Liver (tissue), 3 donors: ENCODE data around the gene AFDN.

Experiments used
- CTCF ChIP-seq: fragments of 150-350 bp; IDR thresholded peaks from 2 replicates; pipeline ENCODE4 v1.5.1; 2017; ENCODE audit warnings: improper control_type of control experiment, low read depth, low read length; ENCODE audit not compliant: missing input control
- GABPA ChIP-seq, 2 donors: IDR thresholded peaks in 1 of 2; conservative IDR thresholded peaks in 1 of 2; 2 replicates each; pipeline ENCODE4 v1.6.1; 2016; ENCODE audit warnings: antibody characterized with exemption in 2 of 2, mild to moderate bottlenecking in 1 of 2, moderate library complexity in 1 of 2
- donor health status: healthy.
- donor health status: healthy.

- TF ChIP-seq CTCF (no peak), GABPA (IDR thresholded peaks at IDR 0.05 in 1 of 2, conservative IDR thresholded peaks at IDR 0.05 in 1 of 2) (no peak)
These were observed 1.7 kb downstream of the AFDN start for GRCh38 chr6:167828325-167828956.
